GM18508 (cell line): Measurements from ENCODE around the gene FLOT1.

Experiments
- ATAC-seq: cut with Tn5 transposase; IDR thresholded peaks from one replicate; pipeline ENCODE4 v1.9.1; 2021; ENCODE audit warnings: moderate number of reproducible peaks; ENCODE audit not compliant: insufficient read depth, unreplicated experiment

The FLOT1 gene, protein sequence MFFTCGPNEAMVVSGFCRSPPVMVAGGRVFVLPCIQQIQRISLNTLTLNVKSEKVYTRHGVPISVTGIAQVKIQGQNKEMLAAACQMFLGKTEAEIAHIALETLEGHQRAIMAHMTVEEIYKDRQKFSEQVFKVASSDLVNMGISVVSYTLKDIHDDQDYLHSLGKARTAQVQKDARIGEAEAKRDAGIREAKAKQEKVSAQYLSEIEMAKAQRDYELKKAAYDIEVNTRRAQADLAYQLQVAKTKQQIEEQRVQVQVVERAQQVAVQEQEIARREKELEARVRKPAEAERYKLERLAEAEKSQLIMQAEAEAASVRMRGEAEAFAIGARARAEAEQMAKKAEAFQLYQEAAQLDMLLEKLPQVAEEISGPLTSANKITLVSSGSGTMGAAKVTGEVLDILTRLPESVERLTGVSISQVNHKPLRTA

DNA sequence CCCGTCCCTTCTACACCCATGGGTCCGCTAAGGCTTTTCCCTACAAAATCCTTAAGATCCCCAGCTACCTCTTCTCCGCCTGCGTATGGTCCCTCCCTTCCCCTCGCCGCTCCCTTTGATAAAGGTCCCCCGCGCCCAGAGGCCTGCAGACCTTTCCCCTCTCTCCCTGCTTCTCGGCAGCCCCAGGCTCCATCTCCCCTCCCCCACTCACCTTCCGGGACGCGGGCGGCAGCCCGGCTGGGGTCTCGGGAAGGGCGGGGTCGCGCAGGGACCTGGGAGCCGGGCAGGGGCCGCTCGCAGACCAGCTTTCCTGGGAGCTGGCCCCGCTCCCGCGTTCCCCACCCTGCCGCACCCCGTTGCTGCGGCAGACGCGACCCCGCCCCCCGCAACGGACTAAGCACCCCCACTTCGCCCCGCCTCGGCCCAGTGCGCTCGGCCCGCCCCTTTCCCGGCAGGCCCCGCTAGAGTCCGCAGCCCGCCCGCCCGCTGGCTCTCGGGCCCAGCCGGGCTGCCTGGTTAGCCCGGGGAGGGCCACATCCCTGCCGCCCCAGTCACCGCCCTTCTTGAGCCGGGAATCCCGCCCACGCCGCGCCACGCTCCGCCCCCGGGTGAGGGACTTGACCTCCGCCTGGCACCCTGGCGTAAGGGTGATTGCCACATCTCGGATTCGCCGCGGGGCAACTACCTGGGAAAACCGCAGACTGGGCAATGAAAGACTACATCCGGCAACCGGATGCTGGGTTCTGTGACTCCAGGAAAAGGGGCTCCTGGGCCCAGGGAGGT lies at the start of gene FLOT1:
FLOT1 (minus strand) TSS at position 372 of the 783 bp plus-strand sequence. CDS start 498 bp downstream, outside the sequence.
- ATAC-seq = no peak

GRCh38 chr6:30790724-30791383 lies 48.4 kb upstream of the FLOT1 start:
- ATAC-seq = no peak

GRCh38 chr6:30789606-30790005 lies 47.1 kb upstream of the FLOT1 start:
- no peak for ATAC-seq

DNA sequence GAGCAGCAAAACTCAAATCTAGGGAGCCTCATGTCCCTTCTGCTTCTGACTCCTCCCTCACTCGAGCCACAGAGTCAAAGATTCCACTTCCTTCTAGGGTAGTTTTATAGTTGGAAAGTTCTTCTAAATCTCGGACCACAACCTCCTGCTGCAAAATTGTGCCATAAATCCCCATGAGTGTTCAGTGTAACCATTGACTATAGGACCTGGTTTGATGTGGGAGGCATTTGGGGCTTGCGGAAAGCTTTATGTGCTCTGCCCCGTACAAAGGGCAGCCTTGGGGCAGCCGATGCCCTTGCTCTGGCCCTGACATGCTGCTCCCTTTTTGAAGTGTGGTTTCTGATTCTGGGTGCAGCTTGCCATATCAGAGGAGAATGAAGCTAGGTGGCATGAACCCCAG lies 45.5 kb upstream of the FLOT1 start:
- ATAC-seq = no peak

DNA sequence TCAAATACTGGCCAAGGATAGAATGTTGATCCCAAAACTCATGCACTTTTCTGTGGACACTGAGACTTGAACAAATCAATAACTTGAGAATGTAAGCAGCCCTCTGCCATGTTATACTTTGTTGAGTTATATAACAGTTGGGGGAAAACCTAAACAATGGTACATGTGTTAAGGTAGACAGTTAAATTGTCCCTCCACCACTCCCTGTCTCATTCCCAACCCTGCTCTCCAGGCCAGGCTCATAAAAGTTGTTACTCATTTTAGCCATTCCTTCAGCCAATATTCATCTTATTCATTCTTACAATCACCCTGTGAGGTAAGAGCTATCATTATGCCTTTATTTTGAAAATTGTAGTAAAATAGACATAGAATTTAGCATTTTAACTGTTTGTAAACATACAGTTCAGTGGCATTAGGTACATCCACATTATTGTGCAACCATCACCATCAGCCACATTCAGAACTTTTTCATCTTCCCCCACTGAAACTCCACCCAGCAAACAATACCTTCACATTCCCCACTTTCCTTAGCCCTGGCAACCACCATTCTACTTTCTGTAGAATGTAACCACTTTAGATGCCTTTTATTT lies 40.0 kb upstream of the FLOT1 start:
- ATAC-seq = no peak

DNA sequence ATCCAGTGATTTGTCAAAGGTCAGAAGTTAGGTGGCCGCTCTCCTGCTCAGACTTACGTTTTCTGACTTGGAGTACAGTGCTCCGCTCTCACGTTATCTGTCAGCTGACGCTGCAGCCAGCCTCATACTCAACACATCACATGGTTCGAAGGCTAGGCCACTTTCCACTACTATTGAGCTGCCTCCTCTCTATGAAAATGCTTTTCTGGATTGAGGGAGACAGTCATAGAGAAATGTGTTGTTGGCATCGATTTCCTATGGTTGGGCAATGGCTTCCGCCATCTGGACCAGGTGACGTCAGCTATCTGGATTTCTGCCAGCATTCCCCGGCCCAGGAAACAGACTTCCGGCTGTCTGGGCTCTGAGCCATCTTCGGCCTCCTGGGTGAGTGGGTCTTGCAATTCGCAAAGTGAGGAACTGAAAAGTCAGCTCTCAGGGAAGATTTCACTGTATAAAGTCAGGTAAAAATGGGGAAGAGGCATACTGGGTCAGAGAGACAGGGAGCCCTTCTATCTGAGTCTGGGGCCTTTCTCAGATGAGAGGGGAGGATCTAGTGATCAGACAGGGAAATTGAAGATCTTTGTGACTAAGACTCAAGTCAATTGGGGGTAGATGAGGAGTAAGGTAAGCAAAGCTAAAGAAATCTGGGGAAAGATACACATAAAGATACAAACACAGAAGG lies 39.4 kb upstream of the FLOT1 start:
- ATAC-seq = no peak

DNA sequence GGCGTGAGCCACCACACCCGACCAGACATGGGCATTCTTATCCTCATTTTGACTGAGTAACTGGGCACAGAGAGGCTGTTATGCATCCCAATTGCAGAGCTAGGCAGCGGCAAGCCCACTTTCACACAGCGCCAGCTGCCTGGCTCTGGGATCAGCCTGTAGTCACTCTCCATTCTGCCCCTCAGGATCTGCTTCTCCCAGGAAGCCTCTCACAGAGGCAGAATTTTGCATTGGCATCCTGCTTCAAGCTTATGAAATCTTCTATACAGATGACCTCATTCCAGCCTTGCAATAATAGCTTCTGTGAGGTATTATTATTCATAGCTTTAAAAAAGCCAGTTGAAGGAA lies 38.9 kb upstream of the FLOT1 start:
- ATAC-seq = no peak

DNA sequence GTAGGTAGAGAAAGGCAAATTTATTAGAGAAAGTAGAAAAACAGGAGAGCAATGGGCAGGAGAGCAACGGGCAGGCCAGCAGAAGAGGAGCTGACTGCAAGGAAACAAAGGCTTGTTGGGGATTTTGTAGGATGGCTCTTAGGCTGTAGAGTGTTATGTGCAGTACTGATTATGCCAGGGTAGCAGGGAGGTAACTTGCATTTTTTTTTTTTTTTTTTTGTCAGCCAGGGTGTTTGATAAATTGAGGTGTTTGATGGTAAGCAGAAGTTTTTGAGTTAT lies 38.1 kb upstream of the FLOT1 start:
- ATAC-seq = no peak

DNA sequence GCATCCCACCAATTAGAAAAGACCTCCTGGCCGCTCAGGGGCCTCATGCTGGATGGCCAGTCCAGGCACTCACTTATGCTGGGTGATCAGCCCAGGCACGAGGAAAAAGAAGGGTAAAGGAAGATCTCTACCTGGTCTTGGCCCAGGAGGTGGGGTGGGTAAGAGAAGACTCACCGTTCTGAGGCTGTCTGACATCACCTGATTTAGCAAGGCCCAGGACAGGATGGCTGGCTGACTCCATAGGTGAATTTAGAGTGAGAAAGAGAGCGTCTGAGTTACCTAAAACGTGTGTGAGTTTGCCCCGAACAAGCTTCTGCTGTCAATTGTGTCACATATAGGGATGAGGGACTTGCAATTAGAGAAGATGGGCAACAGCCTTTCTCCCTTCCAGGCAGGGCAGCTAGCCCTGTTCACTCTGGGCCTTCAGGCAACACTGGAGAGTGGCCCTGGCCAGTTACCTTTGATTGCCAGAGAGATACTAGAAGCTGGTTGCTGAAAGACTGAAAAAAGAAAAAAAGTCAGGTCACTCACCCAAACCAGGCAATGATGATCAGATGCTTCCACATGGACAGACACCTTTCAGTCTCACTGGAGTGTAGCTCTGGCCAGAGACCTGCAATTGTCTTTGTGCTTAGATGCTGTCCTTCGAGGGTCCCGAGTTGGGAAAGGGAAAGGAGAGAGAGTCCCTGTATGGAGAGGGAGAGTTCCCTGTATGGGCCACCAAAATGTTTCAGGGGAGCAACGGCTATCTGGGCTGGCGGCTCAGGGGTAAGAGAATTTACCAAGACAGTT lies 37.6 kb upstream of the FLOT1 start:
- ATAC-seq = no peak

- no peak for ATAC-seq
These were observed 35.6 kb upstream of the FLOT1 start for GRCh38 chr6:30778001-30778635.

GRCh38 chr6:30777155-30777485 lies 34.6 kb upstream of the FLOT1 start:
- no peak for ATAC-seq

- ATAC-seq = no peak
These were observed 34.1 kb upstream of the FLOT1 start for GRCh38 chr6:30776390-30777154.

GRCh38 chr6:30775104-30775503 lies 32.6 kb upstream of the FLOT1 start:
- ATAC-seq = no peak

- ATAC-seq = no peak
These were observed 32.2 kb upstream of the FLOT1 start for GRCh38 chr6:30774701-30775100.

DNA sequence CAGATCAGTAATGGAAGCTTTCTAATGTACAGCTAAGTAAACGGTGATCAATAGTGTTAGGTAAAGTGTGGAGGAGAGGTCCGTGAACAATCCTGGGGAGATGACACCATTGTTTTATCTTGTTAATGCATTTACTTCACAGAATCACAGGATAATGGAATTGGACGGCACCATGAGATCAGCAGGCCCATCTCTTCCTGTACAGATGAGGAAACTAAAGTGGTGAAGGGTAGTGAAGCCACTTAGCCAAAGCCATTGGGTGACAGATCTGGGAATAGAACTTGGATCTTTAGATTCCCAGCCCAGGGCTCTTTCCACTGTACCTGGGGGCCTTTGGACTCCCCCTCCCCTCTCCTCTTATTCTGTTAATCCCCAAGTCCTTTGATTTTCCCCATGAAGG lies 28.1 kb upstream of the FLOT1 start:
- ATAC-seq = no peak

DNA sequence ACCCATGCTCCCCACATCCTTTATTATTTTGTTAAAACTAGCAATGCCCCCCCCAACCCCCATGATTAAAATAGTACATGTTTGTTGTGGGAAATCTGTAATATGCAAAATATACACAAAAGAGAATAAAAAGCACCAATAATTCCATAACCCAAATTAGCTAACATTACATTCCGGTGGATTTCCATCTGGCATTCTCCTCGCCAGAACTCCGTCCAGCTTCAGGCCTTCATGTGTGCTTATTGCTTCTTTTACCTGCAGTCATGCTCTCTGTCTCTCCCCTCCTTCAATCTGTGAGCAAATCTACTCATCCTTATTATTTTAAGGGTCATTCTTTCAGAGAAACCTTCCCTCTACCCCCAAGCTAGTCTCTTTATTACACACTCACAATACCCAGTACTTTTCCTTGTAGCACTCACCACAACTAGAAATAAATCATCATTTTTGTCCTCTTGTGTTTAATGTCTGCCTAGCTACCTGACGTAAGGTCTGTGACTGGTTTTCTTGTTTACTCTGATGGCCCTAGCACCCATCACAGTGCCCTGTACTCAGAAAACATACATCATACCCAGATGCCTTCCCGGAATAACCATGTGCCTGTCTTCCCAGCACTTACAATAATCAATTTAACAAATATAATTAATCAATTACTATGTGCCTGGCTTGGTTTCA lies 27.5 kb upstream of the FLOT1 start:
- ATAC-seq = no peak

GRCh38 chr6:30769088-30769852 lies 26.8 kb upstream of the FLOT1 start:
- no peak for ATAC-seq
